Measurements from ENCODE around the gene HES6. TPM values are rescaled to one million over a fixed set of nuclear protein-coding genes. Genes with fewer than 3 reads are reported as not detected.
"Not testable (repeated sequence)": the region's sequence is repeated elsewhere in the genome, so short reads cannot be mapped to it uniquely, and the experiment has no call there.

HES6 gene
- total RNA-seq, 4 donors from 2014 or later = 10.9 to 49.1 (median 27.2) TPM

DNA sequence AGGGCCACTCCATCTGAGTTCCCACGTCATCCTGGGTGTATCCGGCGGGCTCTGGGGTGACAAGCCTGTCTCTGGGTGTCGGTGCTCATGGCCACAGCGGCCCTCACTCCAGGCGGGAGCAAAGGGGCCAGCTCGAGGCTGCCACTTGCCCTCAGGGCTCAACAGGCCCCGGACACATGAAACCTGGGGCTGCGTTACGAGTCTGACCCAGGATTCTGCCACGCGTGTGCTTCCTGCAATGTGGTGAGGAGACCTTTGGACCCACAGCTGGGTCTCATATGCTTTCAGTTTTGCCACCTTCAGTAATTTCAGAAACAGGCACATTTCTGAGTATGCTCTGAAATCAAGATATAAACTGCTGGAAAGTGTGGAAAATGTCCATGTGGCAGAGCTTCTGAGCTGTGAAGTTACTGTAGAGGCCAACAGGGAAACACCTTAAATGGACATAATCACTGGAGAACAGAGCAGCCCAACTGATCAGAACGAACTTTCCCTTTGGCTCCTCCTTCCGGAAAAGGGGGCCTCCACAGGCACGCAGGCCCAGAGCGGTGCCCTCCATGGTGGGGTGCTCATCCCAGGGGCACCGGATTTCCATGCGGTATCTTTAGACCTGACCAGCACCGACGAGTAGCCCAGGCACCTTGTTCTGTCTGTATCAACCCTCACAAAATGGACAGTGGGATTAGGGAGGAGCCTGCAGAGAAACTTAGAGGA, 34.5 kb upstream of the HES6 start:
- in situ Hi-C loops (cut with MboI; ENCODE audit: low sequenced_read_pairs in 4 of 4) (loop anchor here in 2 of 4 donors (25.0 kb wide), 2 partner anchors 312 to 412 kb away; partner anchors contain the start of genes RAMP1 (in 1 of the 2) and UBE2F (in 1 of the 2)), intact Hi-C loops (cut with DNase I; ENCODE audit: low total_unique reads) (no loop called here)
- Histone ChIP-seq H3K36me3 (peaks cover 0 to 72% of the 10 kb centered on the region in 2 donors), H3K27ac (no peak overlapping the region), H3K4me1 (peaks cover 11 to 23% of the 10 kb centered on the region in 2 donors), H3K9me3 (no peaks in the 10 kb centered on the region), H3K4me3 (no peak overlapping the region), H3K27me3 (no peaks in the 10 kb centered on the region)
- no peak for TF ChIP-seq POLR2A (IDR thresholded peaks at IDR 0.05)
- TF ChIP-seq, protein P1, sequence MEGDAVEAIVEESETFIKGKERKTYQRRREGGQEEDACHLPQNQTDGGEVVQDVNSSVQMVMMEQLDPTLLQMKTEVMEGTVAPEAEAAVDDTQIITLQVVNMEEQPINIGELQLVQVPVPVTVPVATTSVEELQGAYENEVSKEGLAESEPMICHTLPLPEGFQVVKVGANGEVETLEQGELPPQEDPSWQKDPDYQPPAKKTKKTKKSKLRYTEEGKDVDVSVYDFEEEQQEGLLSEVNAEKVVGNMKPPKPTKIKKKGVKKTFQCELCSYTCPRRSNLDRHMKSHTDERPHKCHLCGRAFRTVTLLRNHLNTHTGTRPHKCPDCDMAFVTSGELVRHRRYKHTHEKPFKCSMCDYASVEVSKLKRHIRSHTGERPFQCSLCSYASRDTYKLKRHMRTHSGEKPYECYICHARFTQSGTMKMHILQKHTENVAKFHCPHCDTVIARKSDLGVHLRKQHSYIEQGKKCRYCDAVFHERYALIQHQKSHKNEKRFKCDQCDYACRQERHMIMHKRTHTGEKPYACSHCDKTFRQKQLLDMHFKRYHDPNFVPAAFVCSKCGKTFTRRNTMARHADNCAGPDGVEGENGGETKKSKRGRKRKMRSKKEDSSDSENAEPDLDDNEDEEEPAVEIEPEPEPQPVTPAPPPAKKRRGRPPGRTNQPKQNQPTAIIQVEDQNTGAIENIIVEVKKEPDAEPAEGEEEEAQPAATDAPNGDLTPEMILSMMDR (IDR thresholded peaks at IDR 0.05 in 4 of 5, conservative IDR thresholded peaks at IDR 0.05 in 1 of 5) = no peak
- ATAC-seq = no peak
- DNase-seq = no peak

DNA sequence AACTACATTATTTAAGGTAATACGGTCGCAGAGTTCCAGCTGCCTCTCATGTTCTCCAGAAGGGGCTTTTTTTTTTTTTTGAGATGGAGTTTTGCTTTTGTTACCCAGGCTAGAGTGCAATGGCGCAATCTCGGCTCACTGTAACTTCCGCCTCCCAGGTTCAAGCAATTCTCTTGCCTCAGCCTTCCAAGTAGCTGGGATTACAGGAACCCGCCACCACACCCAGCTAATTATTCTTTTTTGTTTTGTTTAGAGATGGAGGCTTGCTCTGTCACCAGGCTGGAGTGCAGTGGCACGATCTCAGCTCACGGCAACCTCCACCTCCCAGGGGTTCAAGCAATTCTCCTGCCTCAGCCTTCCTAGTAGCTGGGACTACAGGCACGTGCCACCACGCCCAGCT, 33.6 kb upstream of the HES6 start:
- H3K9me3 ChIP-seq; H3K27me3 ChIP-seq; DNase-seq; H3K4me3 ChIP-seq; ATAC-seq; H3K27ac ChIP-seq; intact Hi-C loops (cut with DNase I; ENCODE audit: low total_unique reads): not testable (repeated sequence)
- Histone ChIP-seq H3K4me1 (peaks cover 7 to 14% of the 10 kb centered on the region in 2 donors), H3K36me3 (peaks cover 0 to 79% of the 10 kb centered on the region in 2 donors)
- in situ Hi-C loops (cut with MboI; ENCODE audit: low sequenced_read_pairs in 4 of 4) = loop anchor here in 2 of 4 donors (25.0 kb wide), 2 partner anchors 311 to 411 kb away; partner anchors contain the start of genes RAMP1 (in 1 of the 2) and UBE2F (in 1 of the 2)

DNA sequence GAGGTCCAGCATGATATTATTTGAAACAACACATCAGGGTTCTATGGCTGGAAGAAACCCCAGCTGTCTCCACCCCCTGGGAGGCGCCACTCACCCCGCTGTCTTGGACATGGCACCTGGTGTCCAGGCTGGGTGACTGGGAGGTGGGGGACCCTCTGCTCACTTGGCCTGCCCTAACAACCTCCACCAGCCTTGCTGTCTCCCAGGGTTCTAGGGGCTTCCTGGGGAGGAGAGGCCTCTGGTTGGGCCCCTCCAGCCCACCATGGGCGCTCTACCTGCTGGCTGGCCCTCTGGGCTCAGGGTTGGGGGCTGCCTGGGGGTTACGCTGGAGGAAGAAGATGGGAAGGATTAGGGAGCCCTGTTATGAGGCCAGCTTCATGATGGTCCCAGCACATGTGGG, 32.3 kb upstream of the HES6 start:
- no peak for DNase-seq
- Histone ChIP-seq H3K27ac (no peak overlapping the region), H3K27me3 (no peaks in the 10 kb centered on the region), H3K4me3 (no peak overlapping the region), H3K36me3 (peaks cover 0 to 87% of the 10 kb centered on the region in 2 donors), H3K9me3 (no peaks in the 10 kb centered on the region), H3K4me1 (peaks cover 7 to 12% of the 10 kb centered on the region in 2 donors)
- intact Hi-C loops (cut with DNase I; ENCODE audit: low total_unique reads) = no loop called here
- TF ChIP-seq POLR2A (IDR thresholded peaks at IDR 0.05) = no peak
- TF ChIP-seq, protein P1 (IDR thresholded peaks at IDR 0.05 in 4 of 5, conservative IDR thresholded peaks at IDR 0.05 in 1 of 5) = no peak
- ATAC-seq = no peak
- in situ Hi-C loops (cut with MboI; ENCODE audit: low sequenced_read_pairs in 4 of 4) = loop anchor here in 2 of 4 donors (25.0 kb wide), 2 partner anchors 310 to 410 kb away; partner anchors contain the start of genes RAMP1 (in 1 of the 2) and UBE2F (in 1 of the 2)

DNA sequence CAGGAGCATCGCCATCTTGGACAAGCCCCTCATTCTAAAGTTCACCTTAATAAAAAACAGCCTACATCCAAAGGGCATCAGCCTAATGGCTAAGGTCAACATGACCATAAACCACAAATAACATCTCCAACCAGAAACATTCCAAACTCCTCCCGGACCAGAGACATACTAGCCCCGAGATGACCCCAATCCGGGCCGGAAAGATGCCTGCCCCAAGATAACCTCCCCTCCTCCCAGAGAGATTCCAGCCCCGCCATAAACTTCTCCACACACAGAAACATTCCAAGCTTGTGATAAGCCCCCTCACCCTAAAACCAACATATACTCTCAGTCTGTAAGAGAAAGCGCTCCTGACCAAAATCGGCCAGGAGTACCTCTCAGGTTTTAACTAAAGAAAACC, 31.8 kb upstream of the HES6 start:
- H3K4me1 ChIP-seq = peaks cover 7 to 12% of the 10 kb centered on the region in 2 donors
- H3K9me3 ChIP-seq; DNase-seq; H3K4me3 ChIP-seq; H3K27me3 ChIP-seq; ATAC-seq; intact Hi-C loops (cut with DNase I; ENCODE audit: low total_unique reads); H3K27ac ChIP-seq: not testable (repeated sequence)
- peaks cover 0 to 85% of the 10 kb centered on the region in 2 donors for H3K36me3 ChIP-seq
- in situ Hi-C loops (cut with MboI; ENCODE audit: low sequenced_read_pairs in 4 of 4) = loop anchor here in 2 of 4 donors (25.0 kb wide), 2 partner anchors 309 to 409 kb away; partner anchors contain the start of genes RAMP1 (in 1 of the 2) and UBE2F (in 1 of the 2)

DNA sequence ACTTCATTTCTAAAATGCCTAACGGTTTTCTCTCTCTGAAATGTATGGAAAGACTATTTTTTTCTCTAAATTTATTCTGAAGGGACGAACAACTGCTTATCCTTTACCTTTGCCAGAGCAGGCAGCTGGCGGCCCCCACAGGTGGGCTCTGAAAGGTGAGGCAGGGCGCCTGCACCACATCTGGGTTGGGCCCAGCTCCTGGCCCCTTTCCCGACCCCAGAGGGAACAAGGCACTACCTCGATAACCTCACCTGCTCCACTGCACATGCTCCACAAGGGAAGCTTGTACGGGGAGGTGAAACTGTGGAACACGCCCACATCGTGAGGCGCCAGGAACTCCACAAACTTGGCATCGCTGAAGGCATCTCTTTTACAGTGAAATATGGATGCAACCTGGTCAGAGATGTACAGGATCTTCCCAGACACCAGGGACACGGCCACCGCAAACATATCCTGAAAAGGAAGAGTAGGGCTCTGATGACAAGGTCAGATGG, 31.3 kb upstream of the HES6 start:
- no peak for ATAC-seq
- H3K36me3 ChIP-seq = peaks cover 0 to 85% of the 10 kb centered on the region in 2 donors
- intact Hi-C loops (cut with DNase I; ENCODE audit: low total_unique reads) (no loop called here), in situ Hi-C loops (cut with MboI; ENCODE audit: low sequenced_read_pairs in 4 of 4) (loop anchor here in 2 of 4 donors (25.0 kb wide), 2 partner anchors 309 to 409 kb away; partner anchors contain the start of genes RAMP1 (in 1 of the 2) and UBE2F (in 1 of the 2))
- H3K4me1 ChIP-seq = peaks cover 7 to 12% of the 10 kb centered on the region in 2 donors
- H3K9me3 ChIP-seq = no peaks in the 10 kb centered on the region
- no peak overlapping the region for H3K4me3 ChIP-seq
- no peak overlapping the region for H3K27ac ChIP-seq
- DNase-seq = no peak
- TF ChIP-seq, protein P1 (IDR thresholded peaks at IDR 0.05 in 4 of 5, conservative IDR thresholded peaks at IDR 0.05 in 1 of 5) = no peak
- TF ChIP-seq POLR2A (IDR thresholded peaks at IDR 0.05) = no peak
- H3K27me3 ChIP-seq = no peaks in the 10 kb centered on the region

All from gastrocnemius medialis (tissue), 4 donors.